GM23248 (cell line): ENCODE measurements around the gene CEP350. TPM values are rescaled to one million over a fixed set of nuclear protein-coding genes. Genes with fewer than 3 reads are reported as not detected.

ENCODE experiments used
- DNase-seq: peaks from one replicate; pipeline ENCODE4 v3.0.0-alpha.2; 2015
- H2AFZ ChIP-seq: fragments of 200-600 bp; sonication (generic); 2 replicates; pipeline ENCODE4 v1.6.1; 2016; ENCODE audit warnings: antibody characterized with exemption
- H3F3A ChIP-seq: fragments of 200-600 bp; sonication (generic); 2 replicates; pipeline ENCODE4 v1.6.1; 2016; ENCODE audit warnings: mild to moderate bottlenecking, antibody characterized with exemption, mixed run types; ENCODE audit not compliant: insufficient read depth
- H3K27ac ChIP-seq: fragments of 200-600 bp; sonication (generic); 2 replicates; pipeline ENCODE4 v1.5.1; 2016; ENCODE audit warnings: mild to moderate bottlenecking
- H3K27me3 ChIP-seq: fragments of 200-600 bp; sonication (generic); replicated peaks from 2 replicates; pipeline ENCODE4 v1.6.1; 2016; ENCODE audit warnings: mild to moderate bottlenecking; ENCODE audit not compliant: insufficient read depth
- H3K36me3 ChIP-seq: fragments of 200-600 bp; sonication (generic); 2 replicates; pipeline ENCODE4 v1.6.1; 2016; ENCODE audit warnings: low read depth, mild to moderate bottlenecking
- H3K4me1 ChIP-seq: fragments of 200-600 bp; sonication (generic); 2 replicates; pipeline ENCODE4 v1.6.1; 2016; ENCODE audit warnings: mild to moderate bottlenecking; ENCODE audit not compliant: insufficient read depth
- H3K4me2 ChIP-seq: fragments of 200-600 bp; sonication (generic); one replicate; pipeline ENCODE4 v1.6.1; 2016; ENCODE audit warnings: mild to moderate bottlenecking; ENCODE audit not compliant: unreplicated experiment
- H3K4me3 ChIP-seq: fragments of 200-600 bp; sonication (generic); 2 replicates; pipeline ENCODE4 v1.5.1; 2016; ENCODE audit warnings: mild to moderate bottlenecking
- H3K79me2 ChIP-seq: fragments of 200-600 bp; sonication (generic); 2 replicates; pipeline ENCODE4 v1.6.1; 2016; ENCODE audit warnings: mild to moderate bottlenecking; ENCODE audit not compliant: insufficient read depth
- H3K9ac ChIP-seq: fragments of 200-600 bp; sonication (generic); 2 replicates; pipeline ENCODE4 v1.6.1; 2016; ENCODE audit warnings: mild to moderate bottlenecking
- H3K9me2 ChIP-seq: fragments of 200-600 bp; sonication (generic); 2 replicates; pipeline ENCODE4 v1.6.1; 2016; ENCODE audit warnings: mixed run types, mild to moderate bottlenecking, moderate library complexity; ENCODE audit not compliant: insufficient read depth
- H3K9me3 ChIP-seq: fragments of 200-600 bp; sonication (generic); one replicate; pipeline ENCODE4 v1.6.1; 2017; ENCODE audit warnings: low read depth
- H4K20me1 ChIP-seq: fragments of 200-600 bp; sonication (generic); 2 replicates; pipeline ENCODE4 v1.6.0; 2016; ENCODE audit not compliant: insufficient read depth
- EZH2 ChIP-seq: fragments of 200-600 bp; sonication (generic); IDR thresholded peaks from 2 replicates; pipeline ENCODE4 v1.6.1; 2018; ENCODE audit warnings: antibody characterized with exemption, mild to moderate bottlenecking; ENCODE audit not compliant: insufficient read depth, poor library complexity, severe bottlenecking
- EZH2phosphoT487 ChIP-seq: fragments of 200-600 bp; sonication (generic); IDR thresholded peaks from 2 replicates; pipeline ENCODE4 v1.6.1; 2018; ENCODE audit warnings: antibody characterized with exemption, moderate library complexity, mild to moderate bottlenecking, low read depth; ENCODE audit not compliant: insufficient read depth
- WGBS, 2 experiments: methylation state at CpG; one replicate each; pipeline ENCODE4 v1.1.6; 2015 to 2017; ENCODE audit warnings: low lambda C conversion rate in 2 of 2, low coverage in 1 of 2; ENCODE audit errors: missing lambda C conversion rate in 2 of 2; 5-methylcytosine and 5-hydroxymethylcytosine counted together
- in situ Hi-C: fragments of 300-500 bp; cut with MboI; formaldehyde crosslinking; loops from 2 replicates; pipeline ENCODE4 v1.15.0; 2020
- polyA plus RNA-seq: library from polyadenylated mRNA; unstranded; fragments of >200 nt; fragmentation: Nextera tagmentation; extraction: Ambion mirVana; gene quantifications from 2 replicates; pipeline ENCODE4 v1.2.1, GENCODE V29; 2016
- total RNA-seq: library from RNA; depleted of rRNA; stranded (reverse); fragments of >200 nt; shearing (Covaris generic); gene quantifications from 2 replicates; pipeline ENCODE4 v1.2.3, GENCODE V29; 2014

The CEP350 gene
- total and polyA plus RNA-seq, 2 experiments from 2014 or later, result 14.9 to 81.3 TPM

DNA sequence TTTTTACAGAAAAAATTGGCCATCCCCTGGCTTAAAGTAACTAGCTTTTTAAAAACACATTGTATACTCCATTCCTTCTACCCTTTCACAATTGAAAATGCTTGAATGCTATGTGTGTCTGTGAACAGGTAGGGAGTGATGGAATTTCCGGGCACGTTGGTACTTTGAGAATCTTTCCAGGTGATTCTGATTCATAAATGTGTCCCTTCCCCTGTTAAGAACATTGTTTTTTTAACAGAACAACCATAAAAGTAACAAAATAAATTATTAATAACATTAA is 142.7 kb downstream of the CEP350 start:
- peaks cover 19% of the 10 kb centered on the region for H3K4me1 ChIP-seq
- peaks cover 49% of the 10 kb centered on the region for H3K36me3 ChIP-seq
- no peak overlapping the region for H2AFZ ChIP-seq
- no peaks in the 10 kb centered on the region for H3K27me3 ChIP-seq
- H3K27ac ChIP-seq, result peak overlapping the region; percentile 95; the same call in 1 of the 2 replicates
- no peaks in the 10 kb centered on the region for H4K20me1 ChIP-seq
- WGBS, 2 experiments, result 97 to 100% methylated on average over 2 of the region's 2 CpGs
- no peak overlapping the region for H3K9ac ChIP-seq
- peaks cover 38% of the 10 kb centered on the region for H3F3A ChIP-seq
- H3K4me2 ChIP-seq, result no peak overlapping the region
- H3K9me3 ChIP-seq, result no peaks in the 10 kb centered on the region
- no peak for DNase-seq
- in situ Hi-C loops, result no loop called here
- H3K79me2 ChIP-seq, result no peaks in the 10 kb centered on the region
- no peaks in the 10 kb centered on the region for H3K9me2 ChIP-seq
- TF ChIP-seq EZH2 (no peak), EZH2phosphoT487 (no peak)
- no peak overlapping the region for H3K4me3 ChIP-seq

DNA sequence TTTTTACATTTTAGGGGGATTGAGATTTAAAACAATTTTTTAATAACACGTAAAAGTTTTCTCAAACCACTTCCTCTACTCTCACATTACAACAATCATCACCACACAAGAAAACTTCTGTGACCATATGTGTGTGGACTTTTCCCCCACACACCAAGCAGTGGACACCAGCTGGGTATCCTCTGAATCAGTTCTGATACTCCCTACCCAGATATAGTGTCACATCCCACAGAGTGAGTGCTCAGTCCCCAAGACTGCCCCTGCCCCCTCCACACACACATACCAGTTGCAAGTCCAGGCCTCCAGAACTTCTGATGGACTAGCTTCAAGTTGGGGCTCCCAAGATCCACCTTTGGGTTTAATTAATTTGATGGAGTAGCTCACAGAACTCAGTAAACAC is 146.8 kb downstream of the CEP350 start:
- WGBS, 2 experiments, result 100% methylated on average over 1 of the region's 1 CpG
- Histone ChIP-seq H2AFZ (no peak overlapping the region), H3K9ac (no peak overlapping the region), H3K79me2 (no peaks in the 10 kb centered on the region), H3K27me3 (no peaks in the 10 kb centered on the region), H3F3A (peaks cover 38% of the 10 kb centered on the region), H3K4me2 (no peak overlapping the region), H3K9me2 (no peaks in the 10 kb centered on the region), H3K4me3 (no peak overlapping the region), H3K4me1 (peaks cover 19% of the 10 kb centered on the region), H3K27ac (no peak overlapping the region), H3K9me3 (no peaks in the 10 kb centered on the region), H3K36me3 (peaks cover 19% of the 10 kb centered on the region), H4K20me1 (no peaks in the 10 kb centered on the region)
- TF ChIP-seq EZH2, result no peak
- no peak for TF ChIP-seq EZH2phosphoT487
- DNase-seq, result no peak
- in situ Hi-C loops, result no loop called here

DNA sequence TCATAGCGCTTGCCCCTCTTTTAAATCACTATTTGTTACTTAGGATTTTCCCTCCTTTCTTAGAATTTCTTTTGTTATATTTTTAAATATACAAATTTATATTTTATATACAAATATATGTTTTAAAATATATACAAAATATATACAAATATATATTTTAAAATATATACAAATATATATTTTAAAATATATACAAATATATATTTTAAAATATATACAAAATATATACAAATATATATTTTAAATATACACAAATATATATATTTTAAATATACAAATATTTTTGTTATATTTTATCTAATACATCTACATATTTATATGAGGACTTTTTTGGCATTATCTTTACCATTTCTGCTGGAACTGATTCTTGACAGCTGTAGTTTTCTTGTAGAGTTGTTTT is 149.2 kb downstream of the CEP350 start:
- Histone ChIP-seq H3K36me3 (peaks cover 17% of the 10 kb centered on the region), H3F3A (peaks cover 16% of the 10 kb centered on the region), H2AFZ (no peak overlapping the region), H3K9me2 (no peaks in the 10 kb centered on the region), H3K79me2 (no peaks in the 10 kb centered on the region), H3K4me2 (no peak overlapping the region), H4K20me1 (no peaks in the 10 kb centered on the region), H3K27me3 (no peaks in the 10 kb centered on the region), H3K27ac (no peak overlapping the region), H3K9me3 (no peaks in the 10 kb centered on the region), H3K4me3 (no peak overlapping the region), H3K9ac (no peak overlapping the region), H3K4me1 (peaks cover 8% of the 10 kb centered on the region)
- in situ Hi-C loops, result no loop called here
- 100% methylated on average over 1 of the region's 1 CpG for WGBS, 2 experiments
- DNase-seq, result no peak
- TF ChIP-seq EZH2 (no peak), EZH2phosphoT487 (no peak)

DNA sequence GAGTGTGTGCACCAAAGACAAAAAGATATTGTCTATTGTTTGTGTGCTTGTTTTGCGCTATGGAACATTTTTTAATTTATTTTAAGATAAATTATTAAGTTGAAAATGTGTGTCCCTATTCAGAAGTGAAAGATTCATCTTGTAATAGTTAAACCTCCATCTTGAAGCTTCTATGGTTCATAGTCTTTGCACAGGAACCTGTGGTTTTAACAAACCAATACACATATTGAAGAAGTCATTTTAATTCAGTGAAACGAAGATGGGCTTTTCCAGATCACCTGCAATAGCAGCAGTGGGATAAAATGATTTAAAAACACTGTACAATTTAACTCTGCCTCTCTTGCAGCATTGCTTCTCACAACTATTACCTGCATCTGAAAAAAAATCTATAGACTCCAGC is 157.5 kb downstream of the CEP350 start:
- WGBS, 2 experiments, result 97 to 100% methylated on average over 2 of the region's 2 CpGs
- Histone ChIP-seq H3F3A (peaks cover 27% of the 10 kb centered on the region), H4K20me1 (no peaks in the 10 kb centered on the region), H3K4me3 (no peak overlapping the region), H3K27me3 (no peaks in the 10 kb centered on the region), H3K79me2 (no peaks in the 10 kb centered on the region), H3K9ac (no peak overlapping the region), H3K4me2 (no peak overlapping the region), H2AFZ (no peak overlapping the region), H3K9me3 (no peaks in the 10 kb centered on the region), H3K4me1 (peaks cover under 1% of the 10 kb centered on the region; the same call in 1 of the 2 replicates), H3K27ac (no peak overlapping the region), H3K36me3 (peaks cover 30% of the 10 kb centered on the region), H3K9me2 (no peaks in the 10 kb centered on the region)
- no peak for TF ChIP-seq EZH2phosphoT487
- TF ChIP-seq EZH2, result no peak
- in situ Hi-C loops, result no loop called here
- no peak for DNase-seq

DNA sequence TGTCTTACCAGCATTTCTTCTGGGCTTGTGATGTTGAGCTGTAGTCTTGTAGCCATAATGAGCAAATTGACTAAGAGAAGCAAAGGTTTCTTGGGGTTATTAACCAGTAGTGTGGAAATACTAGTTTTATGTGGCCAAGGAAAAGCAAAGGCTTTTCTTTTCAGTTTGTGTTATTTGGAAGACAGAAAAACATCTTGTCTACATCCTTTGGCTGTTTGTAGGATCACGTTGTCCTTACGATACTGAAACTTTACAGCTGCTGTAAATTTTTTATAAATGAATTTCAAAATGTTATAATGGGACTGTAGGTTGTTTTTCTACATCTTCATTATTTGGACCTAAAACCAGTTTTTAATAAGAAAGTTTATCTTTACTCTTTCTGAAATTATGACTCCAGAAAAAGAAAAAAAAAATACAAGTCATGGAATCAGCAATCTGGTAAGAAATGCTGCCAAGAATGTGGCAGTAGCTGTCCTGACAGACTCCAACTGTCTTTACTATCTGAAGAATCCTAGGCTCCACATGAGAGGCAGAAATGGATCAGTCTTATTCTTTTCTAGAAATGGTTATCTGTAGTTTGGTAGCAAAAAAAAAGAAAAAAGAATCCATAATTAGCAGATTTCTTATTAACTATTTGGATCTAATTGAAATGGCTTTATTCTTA is 158.5 kb downstream of the CEP350 start:
- TF ChIP-seq EZH2, result no peak
- TF ChIP-seq EZH2phosphoT487, result no peak
- Histone ChIP-seq H3K27ac (no peak overlapping the region), H3F3A (peaks cover 35% of the 10 kb centered on the region), H3K9ac (no peak overlapping the region), H3K27me3 (no peaks in the 10 kb centered on the region), H3K9me3 (no peaks in the 10 kb centered on the region), H3K36me3 (peaks cover 28% of the 10 kb centered on the region), H3K4me1 (peaks cover 10% of the 10 kb centered on the region), H3K4me2 (no peak overlapping the region), H3K4me3 (no peak overlapping the region), H2AFZ (no peak overlapping the region), H3K79me2 (no peaks in the 10 kb centered on the region), H4K20me1 (no peaks in the 10 kb centered on the region), H3K9me2 (no peaks in the 10 kb centered on the region)
- in situ Hi-C loops, result no loop called here
- 85 to 87% methylated on average over 2 of the region's 2 CpGs for WGBS, 2 experiments
- DNase-seq, result no peak
